ENCODE measurements around the gene SLC6A19.

- no peak for TF ChIP-seq ZKSCAN8 (CRISPR knock-in tag; IDR thresholded peaks at IDR 0.05; ENCODE audit: borderline replicate concordance)
- TF ChIP-seq REST (IDR thresholded peaks at IDR 0.05; ENCODE audit: borderline replicate concordance in 1 of 2, low read depth in 1 of 2, low read length in 2 of 2) = no peak
- TF ChIP-seq RFX5 (IDR thresholded peaks at IDR 0.05; ENCODE audit: low read depth, low read length) = no peak
- TF ChIP-seq ATF5 (CRISPR knock-in tag; IDR thresholded peaks at IDR 0.05; ENCODE audit: low read depth) = no peak
- TF ChIP-seq ZNF138 (CRISPR knock-in tag; IDR thresholded peaks at IDR 0.05; ENCODE audit: low read depth) = no peak
- TF ChIP-seq ZNF34 (CRISPR knock-in tag; IDR thresholded peaks at IDR 0.05; ENCODE audit: borderline replicate concordance) = no peak
- no peak for TF ChIP-seq FOXK1 (CRISPR knock-in tag; IDR thresholded peaks at IDR 0.05; ENCODE audit: borderline replicate concordance, low read depth)
- TF ChIP-seq ZNF768 (CRISPR knock-in tag; IDR thresholded peaks at IDR 0.05) = no peak
Measured at GRCh38 chr5:1206521-1207412, 5.4 kb downstream of the SLC6A19 start.

All from HepG2 (cell line).